ENCODE results near the gene ZNF579. TPM values are rescaled to one million over a fixed set of nuclear protein-coding genes. Genes with fewer than 3 reads are reported as not detected.

The ZNF579 gene
- total and polyA plus RNA-seq, 2 of the 13 experiments (the other 11 are each of a cell fraction or from before 2014, with no cell fraction given), result 2.1 to 2.9 TPM

DNA sequence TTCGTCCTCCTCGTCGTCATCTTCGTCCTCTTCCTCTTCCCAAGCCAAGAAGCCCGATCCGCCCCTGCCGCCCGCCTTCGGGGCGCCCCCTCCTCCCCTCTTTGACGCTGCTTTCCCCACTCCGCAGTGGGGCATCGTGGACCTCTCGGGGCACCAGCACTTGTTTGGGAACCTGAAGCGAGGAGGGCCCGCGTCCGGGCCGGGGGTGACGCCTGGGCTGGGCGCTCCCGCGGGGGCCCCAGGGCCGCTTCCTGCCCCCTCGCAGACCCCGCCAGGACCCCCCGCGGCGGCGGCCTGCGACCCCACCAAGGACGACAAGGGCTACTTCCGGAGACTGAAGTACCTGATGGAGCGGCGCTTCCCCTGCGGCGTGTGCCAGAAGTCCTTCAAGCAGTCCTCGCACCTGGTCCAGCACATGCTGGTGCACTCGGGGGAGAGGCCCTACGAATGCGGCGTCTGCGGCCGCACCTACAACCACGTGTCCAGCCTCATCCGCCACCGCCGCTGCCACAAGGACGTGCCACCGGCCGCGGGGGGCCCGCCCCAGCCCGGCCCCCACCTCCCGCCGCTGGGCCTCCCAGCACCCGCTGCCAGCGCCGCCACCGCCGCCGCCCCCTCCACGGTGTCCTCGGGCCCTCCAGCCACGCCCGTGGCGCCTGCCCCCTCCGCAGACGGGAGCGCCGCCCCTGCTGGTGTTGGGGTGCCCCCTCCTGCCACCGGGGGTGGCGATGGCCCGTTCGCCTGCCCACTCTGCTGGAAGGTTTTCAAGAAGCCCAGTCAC lies 33.5 kb upstream of the ZNF579 start:
- H3K4me2 ChIP-seq (ENCODE audit: low read depth, low read length), result no peak overlapping the region
- H3K9me3 ChIP-seq (ENCODE audit: low read length), result no peaks in the 10 kb centered on the region
- WGBS (ENCODE audit: low lambda C conversion rate), result 98% methylated on average over 64 of the region's 75 CpGs
- ChIA-PET POLR2A (no interaction called here), CTCF (ENCODE audit: low intra/inter-chr PET ratio, low total read pairs) (no interaction called here)
- no peaks in the 10 kb centered on the region for H3K27me3 ChIP-seq (ENCODE audit: control insufficient read depth in 1 of 2, insufficient read depth in 2 of 2, low read length in 2 of 2)
- DNase-seq (ENCODE audit: low spot score) (no peak), FAIRE-seq (no peak), ATAC-seq (no peak)
- no peaks in the 10 kb centered on the region for H3K79me2 ChIP-seq (ENCODE audit: insufficient read depth, low read length)
- H3K4me3 ChIP-seq (replicated peaks in 1 of 3; ENCODE audit: insufficient read depth in 1 of 3, low read depth in 2 of 3, low read length in 3 of 3), result no peak overlapping the region
- no peak overlapping the region for H3K9ac ChIP-seq (ENCODE audit: insufficient read depth, low read depth, low read length)
- BruUV-seq (replicated peaks), result no TSS peak
- no peak overlapping the region for H2AFZ ChIP-seq (ENCODE audit: low read length)
- in situ Hi-C loops (cut with HindIII; ENCODE audit: extremely low pct_ligation_motif_present, low pct_unique_long_range_greater_than_20kb) (no loop called here), intact Hi-C loops (cut with micrococcal nuclease; ENCODE audit: unreplicated experiment) (no loop called here)
- H3K36me3 ChIP-seq (replicated peaks in 1 of 2; ENCODE audit: control insufficient read depth in 1 of 2, insufficient read depth in 2 of 2, low read length in 2 of 2), result peaks cover 2 to 4% of the 10 kb centered on the region in 2 experiments; a peak in 1 of 5 replicates
- peaks cover 8% of the 10 kb centered on the region for H3K4me1 ChIP-seq (ENCODE audit: insufficient read depth, low read length)
- TF ChIP-seq, protein P1, sequence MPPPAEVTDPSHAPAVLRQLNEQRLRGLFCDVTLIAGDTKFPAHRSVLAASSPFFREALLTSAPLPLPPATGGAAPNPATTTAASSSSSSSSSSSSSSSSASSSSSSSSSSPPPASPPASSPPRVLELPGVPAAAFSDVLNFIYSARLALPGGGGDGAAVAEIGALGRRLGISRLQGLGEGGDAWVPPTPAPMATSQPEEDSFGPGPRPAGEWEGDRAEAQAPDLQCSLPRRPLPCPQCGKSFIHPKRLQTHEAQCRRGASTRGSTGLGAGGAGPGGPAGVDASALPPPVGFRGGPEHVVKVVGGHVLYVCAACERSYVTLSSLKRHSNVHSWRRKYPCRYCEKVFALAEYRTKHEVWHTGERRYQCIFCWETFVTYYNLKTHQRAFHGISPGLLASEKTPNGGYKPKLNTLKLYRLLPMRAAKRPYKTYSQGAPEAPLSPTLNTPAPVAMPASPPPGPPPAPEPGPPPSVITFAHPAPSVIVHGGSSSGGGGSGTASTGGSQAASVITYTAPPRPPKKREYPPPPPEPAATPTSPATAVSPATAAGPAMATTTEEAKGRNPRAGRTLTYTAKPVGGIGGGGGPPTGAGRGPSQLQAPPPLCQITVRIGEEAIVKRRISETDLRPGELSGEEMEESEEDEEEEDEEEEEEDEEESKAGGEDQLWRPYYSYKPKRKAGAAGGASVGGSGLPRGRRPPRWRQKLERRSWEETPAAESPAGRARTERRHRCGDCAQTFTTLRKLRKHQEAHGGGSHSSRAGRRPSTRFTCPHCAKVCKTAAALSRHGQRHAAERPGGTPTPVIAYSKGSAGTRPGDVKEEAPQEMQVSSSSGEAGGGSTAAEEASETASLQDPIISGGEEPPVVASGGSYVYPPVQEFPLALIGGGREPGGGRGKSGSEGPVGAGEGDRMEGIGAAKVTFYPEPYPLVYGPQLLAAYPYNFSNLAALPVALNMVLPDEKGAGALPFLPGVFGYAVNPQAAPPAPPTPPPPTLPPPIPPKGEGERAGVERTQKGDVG (CRISPR knock-in tag; IDR thresholded peaks at IDR 0.05; ENCODE audit: borderline replicate concordance), result no peak
- no peaks in the 10 kb centered on the region for H4K20me1 ChIP-seq (ENCODE audit: insufficient read depth, low read length)
- no peak overlapping the region for H3K27ac ChIP-seq (ENCODE audit: extremely low read length, insufficient read depth, low read length)

DNA sequence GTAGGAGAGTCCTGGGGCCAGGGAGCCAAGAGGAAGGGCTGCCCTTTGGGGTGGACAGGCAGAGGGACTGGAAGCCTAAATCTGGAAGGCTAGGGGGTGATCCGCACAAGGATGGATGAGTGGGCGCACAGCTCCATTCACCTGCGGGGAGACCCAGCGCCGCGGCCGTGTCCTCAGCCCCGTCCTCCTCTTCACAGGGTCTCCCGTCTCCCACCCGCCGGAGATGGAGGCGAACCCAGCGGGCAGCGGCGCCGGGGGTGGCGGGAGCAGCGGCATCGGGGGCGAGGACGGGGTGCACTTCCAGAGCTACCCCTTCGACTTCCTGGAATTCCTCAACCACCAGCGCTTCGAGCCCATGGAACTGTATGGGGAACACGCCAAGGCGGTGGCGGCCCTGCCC lies 32.7 kb upstream of the ZNF579 start:
- no peaks in the 10 kb centered on the region for H4K20me1 ChIP-seq (ENCODE audit: insufficient read depth, low read length)
- no peaks in the 10 kb centered on the region for H3K79me2 ChIP-seq (ENCODE audit: insufficient read depth, low read length)
- POLR2A ChIA-PET, result no interaction called here
- no peak overlapping the region for H3K4me2 ChIP-seq (ENCODE audit: low read depth, low read length)
- no peak overlapping the region for H3K9ac ChIP-seq (ENCODE audit: insufficient read depth, low read depth, low read length)
- DNase-seq (ENCODE audit: low spot score) (no peak), ATAC-seq (no peak), FAIRE-seq (no peak)
- peaks cover 5% of the 10 kb centered on the region for H3K4me1 ChIP-seq (ENCODE audit: insufficient read depth, low read length)
- BruUV-seq (replicated peaks), result no TSS peak
- intact Hi-C loops (cut with micrococcal nuclease; ENCODE audit: unreplicated experiment), result no loop called here
- WGBS (ENCODE audit: low lambda C conversion rate), result over 99% methylated on average over 20 of the region's 27 CpGs
- H3K9me3 ChIP-seq (ENCODE audit: low read length), result no peaks in the 10 kb centered on the region
- no peak overlapping the region for H2AFZ ChIP-seq (ENCODE audit: low read length)
- no peak overlapping the region for H3K4me3 ChIP-seq (replicated peaks in 1 of 3; ENCODE audit: insufficient read depth in 1 of 3, low read depth in 2 of 3, low read length in 3 of 3)
- no peaks in the 10 kb centered on the region for H3K27me3 ChIP-seq (ENCODE audit: control insufficient read depth in 1 of 2, insufficient read depth in 2 of 2, low read length in 2 of 2)
- H3K36me3 ChIP-seq (replicated peaks in 1 of 2; ENCODE audit: control insufficient read depth in 1 of 2, insufficient read depth in 2 of 2, low read length in 2 of 2), result peaks cover 2 to 4% of the 10 kb centered on the region in 2 experiments; a peak in 1 of 5 replicates
- CTCF ChIA-PET (ENCODE audit: low intra/inter-chr PET ratio, low total read pairs), result no interaction called here
- in situ Hi-C loops (cut with HindIII; ENCODE audit: extremely low pct_ligation_motif_present, low pct_unique_long_range_greater_than_20kb), result no loop called here
- no peak overlapping the region for H3K27ac ChIP-seq (ENCODE audit: extremely low read length, insufficient read depth, low read length)
- no peak for TF ChIP-seq ZNF577 (CRISPR knock-in tag; IDR thresholded peaks at IDR 0.05; ENCODE audit: borderline replicate concordance, low read depth)
- no peak for TF ChIP-seq HES4 (CRISPR knock-in tag; IDR thresholded peaks at IDR 0.05; ENCODE audit: borderline replicate concordance)
- no peak for TF ChIP-seq STAG1 (CRISPR knock-in tag; IDR thresholded peaks at IDR 0.05)
- no peak for TF ChIP-seq YEATS4 (CRISPR knock-in tag; IDR thresholded peaks at IDR 0.05; ENCODE audit: borderline replicate concordance)
